ENCODE results near the gene CYP1B1.
"Not testable (repeated sequence)": the region's sequence is repeated elsewhere in the genome, so short reads cannot be mapped to it uniquely, and the experiment has no call there.

CYP1B1 gene

DNA sequence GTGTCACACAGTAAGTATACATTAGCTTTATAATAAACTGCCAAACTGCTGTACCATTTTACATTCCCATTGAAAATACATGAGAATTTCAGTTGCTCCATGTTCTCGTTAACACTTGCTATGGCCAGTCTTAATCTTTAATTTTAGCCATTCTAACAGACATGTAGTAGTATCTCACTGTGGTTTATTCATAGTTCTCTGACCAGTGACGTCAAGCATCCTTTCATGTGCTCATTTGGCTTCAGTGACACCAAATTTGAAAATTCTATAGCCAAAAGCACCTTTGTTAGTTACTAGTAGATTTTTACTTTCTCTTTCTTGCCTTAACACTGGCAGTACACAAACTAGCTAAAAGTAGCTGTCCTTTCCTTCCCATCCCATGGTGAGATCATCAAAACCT is 43.0 kb downstream of the CYP1B1 start:
- DNase-seq (ENCODE audit: low spot score), result no peak

DNA sequence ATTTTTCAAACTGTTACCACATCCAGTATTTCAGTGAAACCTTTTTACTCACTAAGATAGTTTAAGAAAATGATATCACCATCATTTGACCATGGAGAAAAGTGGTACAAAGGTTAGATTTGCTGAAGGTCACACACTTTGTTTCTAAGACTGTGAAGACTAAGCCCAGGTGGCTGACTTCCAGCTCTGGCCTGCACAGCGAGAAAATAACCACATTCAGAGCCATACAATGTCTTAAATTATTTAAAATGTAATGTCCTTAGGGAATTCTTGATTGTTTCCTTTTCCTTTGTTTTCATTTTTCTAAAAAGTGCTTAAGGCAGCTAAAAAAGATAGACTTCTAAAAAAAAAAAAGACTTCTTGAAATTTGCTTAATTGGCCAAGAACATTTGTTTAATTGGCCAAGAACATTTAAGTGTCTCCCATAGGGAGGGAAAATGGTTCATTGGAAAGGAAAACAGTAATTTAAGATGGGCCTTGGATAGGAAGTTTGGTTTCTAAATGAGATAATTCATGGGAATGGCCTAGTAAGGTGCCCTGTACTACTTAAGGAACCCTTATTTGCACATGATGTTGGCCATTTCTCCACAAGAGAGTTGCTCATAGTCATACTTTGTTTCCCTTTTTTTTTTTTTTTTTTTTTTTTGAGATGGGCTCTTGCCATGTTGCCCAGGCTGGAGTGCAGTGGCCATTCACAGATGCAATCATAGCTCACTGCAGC is 45.2 kb downstream of the CYP1B1 start:
- no peak for DNase-seq (ENCODE audit: low spot score)

DNA sequence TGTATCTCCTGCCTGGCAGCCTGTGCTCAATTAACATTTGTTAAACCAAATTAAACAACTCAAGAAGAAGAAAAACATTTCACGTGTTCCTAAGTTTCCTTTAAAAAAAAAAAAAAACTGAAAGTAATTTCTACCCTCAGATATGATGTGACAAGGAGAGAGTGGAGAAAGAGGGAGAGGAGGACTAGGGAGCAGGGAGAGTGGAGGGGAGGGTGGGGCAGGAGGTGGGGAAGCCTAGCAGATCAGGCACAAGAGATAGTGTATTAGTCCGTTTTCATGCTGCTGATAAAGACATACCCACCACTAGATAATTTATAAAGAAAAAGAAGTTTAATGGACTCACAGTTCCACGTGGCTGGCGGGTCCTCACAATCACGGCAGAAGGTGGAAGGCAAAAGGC is 46.4 kb downstream of the CYP1B1 start:
- DNase-seq (ENCODE audit: low spot score), result no peak

DNA sequence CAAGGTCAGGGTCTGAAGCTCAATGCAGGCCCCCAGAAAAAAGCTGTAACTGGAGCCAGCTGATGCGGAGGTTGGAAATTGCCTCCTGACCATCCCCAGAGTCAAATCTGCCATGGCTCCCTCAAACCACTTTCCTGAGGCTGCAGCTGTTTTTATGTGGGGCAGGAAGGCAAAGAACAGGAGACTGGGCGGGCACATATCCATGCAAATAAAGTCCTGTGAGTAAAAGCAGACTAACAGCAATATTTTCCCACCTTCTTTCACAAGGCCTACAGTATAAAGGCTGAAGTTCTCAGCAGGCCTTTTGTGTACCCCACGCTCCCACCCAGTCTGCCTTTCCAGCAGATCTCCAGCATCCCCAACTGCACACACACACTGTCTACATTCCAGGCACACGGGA is 47.1 kb downstream of the CYP1B1 start:
- DNase-seq (ENCODE audit: low spot score), result no peak

DNA sequence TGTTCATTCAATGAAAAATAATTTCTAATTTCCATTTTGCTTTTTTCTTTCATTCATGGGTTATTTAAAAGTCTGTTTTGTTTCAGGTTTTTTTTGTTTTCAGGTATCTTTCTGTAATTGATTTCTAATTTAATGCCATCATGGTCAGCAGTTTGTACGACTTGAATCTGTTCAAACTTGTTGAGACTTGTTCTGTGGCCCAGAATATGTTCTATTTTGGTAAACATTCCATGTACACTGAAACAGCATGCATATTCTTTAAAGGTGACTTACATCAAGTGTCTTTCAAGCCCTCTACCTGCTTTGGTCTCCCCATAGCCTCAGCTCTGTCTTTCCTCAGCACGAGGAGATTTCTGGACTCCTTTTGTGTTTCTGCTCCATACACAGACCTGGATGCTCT is 49.1 kb downstream of the CYP1B1 start:
- no peak for DNase-seq (ENCODE audit: low spot score)

DNA sequence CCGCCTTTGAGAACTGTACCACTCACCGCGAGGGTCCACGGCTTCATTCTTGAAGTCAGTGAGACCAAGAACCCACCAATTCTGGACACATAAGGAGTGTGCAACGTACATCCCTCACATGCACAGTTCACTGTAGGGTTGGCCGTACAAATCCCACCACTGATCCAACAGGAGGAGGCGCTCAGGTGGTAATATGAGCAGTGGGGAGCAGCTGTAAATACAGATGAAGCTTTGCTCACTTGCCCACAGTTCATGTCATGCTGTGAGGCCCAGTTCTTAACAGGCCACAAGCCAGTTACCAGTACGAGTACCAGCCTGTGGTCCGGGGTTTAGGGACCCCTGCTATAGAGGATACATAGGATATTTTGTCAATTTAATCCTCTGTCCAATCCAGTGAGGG is 54.4 kb downstream of the CYP1B1 start:
- DNase-seq (ENCODE audit: low spot score), result no peak

- not testable (repeated sequence) for DNase-seq (ENCODE audit: low spot score)
These were observed 55.4 kb downstream of the CYP1B1 start for GRCh38 chr2:38020359-38021069.

GRCh38 chr2:38017836-38018235 is 58.1 kb downstream of the CYP1B1 start:
- DNase-seq (ENCODE audit: low spot score), result no peak
